ENCODE measurements around the gene FSTL3.

DNA sequence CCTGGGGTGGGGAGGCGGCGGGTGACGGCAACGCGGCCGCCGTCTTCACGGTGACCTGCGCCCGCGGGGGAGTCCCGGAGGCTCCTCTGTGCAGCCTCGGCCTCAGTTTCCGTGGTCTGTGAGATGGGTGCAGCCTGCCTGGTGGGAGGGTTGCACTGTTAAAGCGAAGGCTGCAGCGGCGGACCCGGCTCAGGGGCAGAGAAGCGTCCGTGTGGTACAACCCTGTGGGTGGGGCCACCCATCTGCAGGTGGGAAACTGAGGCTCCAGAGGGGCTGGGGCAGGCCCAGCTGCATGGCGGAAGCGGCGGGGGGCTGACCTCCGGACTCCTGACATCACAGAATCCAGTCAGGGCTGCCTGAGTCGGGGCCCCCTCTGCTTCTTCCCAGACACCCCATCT lies 36.0 kb upstream of the FSTL3 start:
- TF ChIP-seq, protein P1, sequence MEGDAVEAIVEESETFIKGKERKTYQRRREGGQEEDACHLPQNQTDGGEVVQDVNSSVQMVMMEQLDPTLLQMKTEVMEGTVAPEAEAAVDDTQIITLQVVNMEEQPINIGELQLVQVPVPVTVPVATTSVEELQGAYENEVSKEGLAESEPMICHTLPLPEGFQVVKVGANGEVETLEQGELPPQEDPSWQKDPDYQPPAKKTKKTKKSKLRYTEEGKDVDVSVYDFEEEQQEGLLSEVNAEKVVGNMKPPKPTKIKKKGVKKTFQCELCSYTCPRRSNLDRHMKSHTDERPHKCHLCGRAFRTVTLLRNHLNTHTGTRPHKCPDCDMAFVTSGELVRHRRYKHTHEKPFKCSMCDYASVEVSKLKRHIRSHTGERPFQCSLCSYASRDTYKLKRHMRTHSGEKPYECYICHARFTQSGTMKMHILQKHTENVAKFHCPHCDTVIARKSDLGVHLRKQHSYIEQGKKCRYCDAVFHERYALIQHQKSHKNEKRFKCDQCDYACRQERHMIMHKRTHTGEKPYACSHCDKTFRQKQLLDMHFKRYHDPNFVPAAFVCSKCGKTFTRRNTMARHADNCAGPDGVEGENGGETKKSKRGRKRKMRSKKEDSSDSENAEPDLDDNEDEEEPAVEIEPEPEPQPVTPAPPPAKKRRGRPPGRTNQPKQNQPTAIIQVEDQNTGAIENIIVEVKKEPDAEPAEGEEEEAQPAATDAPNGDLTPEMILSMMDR (IDR thresholded peaks at IDR 0.05; ENCODE audit: borderline replicate concordance, extremely low read depth, low read length, poor library complexity, severe bottlenecking) = no peak
- TF ChIP-seq EZH2 (IDR thresholded peaks at IDR 0.05; ENCODE audit: borderline replicate concordance, low read depth, low read length, severe bottlenecking) = no peak

Measured in DND-41 (cell line).